ENCODE data around the gene SALL1. TPM values are rescaled to one million over a fixed set of nuclear protein-coding genes. Genes with fewer than 3 reads are reported as not detected.

The SALL1 gene
- total RNA-seq, 1 experiment from 2014 or later: not detected

DNA sequence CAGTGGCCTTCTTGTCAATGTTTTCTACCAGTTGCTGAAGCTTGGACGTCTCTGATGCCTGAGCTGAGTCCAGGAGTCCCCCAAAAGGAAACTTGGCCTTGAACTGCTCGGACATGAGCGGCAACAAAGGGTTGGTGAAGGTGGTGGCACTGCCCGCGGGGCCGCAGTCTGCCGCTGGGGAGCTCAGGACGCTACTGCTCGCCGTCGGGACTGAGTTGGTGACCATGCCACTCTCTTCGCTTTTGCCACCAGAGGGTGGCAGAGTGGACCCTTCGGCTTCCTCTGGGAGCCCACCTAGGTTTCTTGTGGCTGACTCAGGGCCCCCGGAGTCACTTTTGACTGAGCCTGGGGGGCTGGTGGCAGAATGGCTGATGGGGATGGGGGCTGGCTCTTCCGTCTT lies 11.0 kb downstream of the SALL1 start:
- BruUV-seq (replicated peaks): no TSS peak
- Histone ChIP-seq H3K4me3 (ENCODE audit: low read depth in 2 of 2, low read length in 2 of 2) (no peak overlapping the region), H3K4me1 (ENCODE audit: control insufficient read depth, insufficient read depth, low read length) (no peaks in the 10 kb centered on the region), H3K9me3 (ENCODE audit: control insufficient read depth, insufficient read depth, low read depth, low read length) (no peaks in the 10 kb centered on the region), H3K36me3 (ENCODE audit: control insufficient read depth, insufficient read depth, low read length) (no peaks in the 10 kb centered on the region), H3K27ac (ENCODE audit: low read length) (no peak overlapping the region), H3K27me3 (ENCODE audit: control insufficient read depth, insufficient read depth, low read length) (no peaks in the 10 kb centered on the region)
- DNase-seq (ENCODE audit: low read depth, low spot score) (no peak), ATAC-seq (no peak)
- ChIA-PET POLR2A (no interaction called here), CTCF (no interaction called here)
- intact Hi-C loops (cut with micrococcal nuclease; ENCODE audit: unreplicated experiment) (no loop called here), in situ Hi-C loops (cut with HindIII; ENCODE audit: low pct_unique_long_range_greater_than_20kb, low sequenced_read_pairs) (no loop called here)
- TF ChIP-seq POLR2AphosphoS5 (IDR thresholded peaks at IDR 0.05; ENCODE audit: low read depth, low read length) (no peak), TCF7L2 (IDR thresholded peaks at IDR 0.05; ENCODE audit: low read depth, low read length) (no peak), SIN3A (IDR thresholded peaks at IDR 0.05; ENCODE audit: borderline replicate concordance, insufficient read depth, low read depth, low read length) (no peak)
- TF ChIP-seq, protein P1, sequence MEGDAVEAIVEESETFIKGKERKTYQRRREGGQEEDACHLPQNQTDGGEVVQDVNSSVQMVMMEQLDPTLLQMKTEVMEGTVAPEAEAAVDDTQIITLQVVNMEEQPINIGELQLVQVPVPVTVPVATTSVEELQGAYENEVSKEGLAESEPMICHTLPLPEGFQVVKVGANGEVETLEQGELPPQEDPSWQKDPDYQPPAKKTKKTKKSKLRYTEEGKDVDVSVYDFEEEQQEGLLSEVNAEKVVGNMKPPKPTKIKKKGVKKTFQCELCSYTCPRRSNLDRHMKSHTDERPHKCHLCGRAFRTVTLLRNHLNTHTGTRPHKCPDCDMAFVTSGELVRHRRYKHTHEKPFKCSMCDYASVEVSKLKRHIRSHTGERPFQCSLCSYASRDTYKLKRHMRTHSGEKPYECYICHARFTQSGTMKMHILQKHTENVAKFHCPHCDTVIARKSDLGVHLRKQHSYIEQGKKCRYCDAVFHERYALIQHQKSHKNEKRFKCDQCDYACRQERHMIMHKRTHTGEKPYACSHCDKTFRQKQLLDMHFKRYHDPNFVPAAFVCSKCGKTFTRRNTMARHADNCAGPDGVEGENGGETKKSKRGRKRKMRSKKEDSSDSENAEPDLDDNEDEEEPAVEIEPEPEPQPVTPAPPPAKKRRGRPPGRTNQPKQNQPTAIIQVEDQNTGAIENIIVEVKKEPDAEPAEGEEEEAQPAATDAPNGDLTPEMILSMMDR (IDR thresholded peaks at IDR 0.05): no peak
- TF ChIP-seq, protein P2, sequence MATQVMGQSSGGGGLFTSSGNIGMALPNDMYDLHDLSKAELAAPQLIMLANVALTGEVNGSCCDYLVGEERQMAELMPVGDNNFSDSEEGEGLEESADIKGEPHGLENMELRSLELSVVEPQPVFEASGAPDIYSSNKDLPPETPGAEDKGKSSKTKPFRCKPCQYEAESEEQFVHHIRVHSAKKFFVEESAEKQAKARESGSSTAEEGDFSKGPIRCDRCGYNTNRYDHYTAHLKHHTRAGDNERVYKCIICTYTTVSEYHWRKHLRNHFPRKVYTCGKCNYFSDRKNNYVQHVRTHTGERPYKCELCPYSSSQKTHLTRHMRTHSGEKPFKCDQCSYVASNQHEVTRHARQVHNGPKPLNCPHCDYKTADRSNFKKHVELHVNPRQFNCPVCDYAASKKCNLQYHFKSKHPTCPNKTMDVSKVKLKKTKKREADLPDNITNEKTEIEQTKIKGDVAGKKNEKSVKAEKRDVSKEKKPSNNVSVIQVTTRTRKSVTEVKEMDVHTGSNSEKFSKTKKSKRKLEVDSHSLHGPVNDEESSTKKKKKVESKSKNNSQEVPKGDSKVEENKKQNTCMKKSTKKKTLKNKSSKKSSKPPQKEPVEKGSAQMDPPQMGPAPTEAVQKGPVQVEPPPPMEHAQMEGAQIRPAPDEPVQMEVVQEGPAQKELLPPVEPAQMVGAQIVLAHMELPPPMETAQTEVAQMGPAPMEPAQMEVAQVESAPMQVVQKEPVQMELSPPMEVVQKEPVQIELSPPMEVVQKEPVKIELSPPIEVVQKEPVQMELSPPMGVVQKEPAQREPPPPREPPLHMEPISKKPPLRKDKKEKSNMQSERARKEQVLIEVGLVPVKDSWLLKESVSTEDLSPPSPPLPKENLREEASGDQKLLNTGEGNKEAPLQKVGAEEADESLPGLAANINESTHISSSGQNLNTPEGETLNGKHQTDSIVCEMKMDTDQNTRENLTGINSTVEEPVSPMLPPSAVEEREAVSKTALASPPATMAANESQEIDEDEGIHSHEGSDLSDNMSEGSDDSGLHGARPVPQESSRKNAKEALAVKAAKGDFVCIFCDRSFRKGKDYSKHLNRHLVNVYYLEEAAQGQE (IDR thresholded peaks at IDR 0.05; ENCODE audit: insufficient read depth in 1 of 2, low read depth in 2 of 2, low read length in 1 of 2): no peak

DNA sequence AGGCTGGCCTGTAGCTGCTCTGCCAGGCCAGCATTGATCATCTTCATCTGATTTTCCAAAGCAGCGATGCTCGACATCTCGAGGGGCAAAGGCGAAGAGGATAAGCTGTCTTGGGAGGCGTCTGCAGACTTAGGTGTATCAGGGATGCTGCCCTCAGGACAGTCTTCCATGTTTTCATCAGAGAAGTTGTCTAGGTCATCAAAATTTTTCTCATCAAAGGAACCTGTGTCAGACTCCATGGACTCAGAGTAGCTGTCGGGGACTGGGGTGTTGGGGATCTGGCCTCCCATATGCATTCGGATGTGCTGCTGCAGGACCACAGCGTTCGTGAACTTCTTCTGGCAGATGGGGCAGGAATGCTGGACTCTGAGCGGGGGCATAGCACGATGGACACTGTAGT lies 11.5 kb downstream of the SALL1 start:
- Histone ChIP-seq H3K27ac (ENCODE audit: low read length) (no peak overlapping the region), H3K27me3 (ENCODE audit: control insufficient read depth, insufficient read depth, low read length) (no peaks in the 10 kb centered on the region), H3K4me1 (ENCODE audit: control insufficient read depth, insufficient read depth, low read length) (no peaks in the 10 kb centered on the region), H3K9me3 (ENCODE audit: control insufficient read depth, insufficient read depth, low read depth, low read length) (no peaks in the 10 kb centered on the region), H3K36me3 (ENCODE audit: control insufficient read depth, insufficient read depth, low read length) (no peaks in the 10 kb centered on the region), H3K4me3 (ENCODE audit: low read depth in 2 of 2, low read length in 2 of 2) (no peak overlapping the region)
- ATAC-seq (no peak), DNase-seq (ENCODE audit: low read depth, low spot score) (no peak)
- no TSS peak for BruUV-seq (replicated peaks)
- TF ChIP-seq, protein P2 (IDR thresholded peaks at IDR 0.05; ENCODE audit: insufficient read depth in 1 of 2, low read depth in 2 of 2, low read length in 1 of 2): no peak
- TF ChIP-seq TCF7L2 (IDR thresholded peaks at IDR 0.05; ENCODE audit: low read depth, low read length): no peak
- intact Hi-C loops (cut with micrococcal nuclease; ENCODE audit: unreplicated experiment) (no loop called here), in situ Hi-C loops (cut with HindIII; ENCODE audit: low pct_unique_long_range_greater_than_20kb, low sequenced_read_pairs) (no loop called here)
- ChIA-PET POLR2A (no interaction called here), CTCF (no interaction called here)
